Measurements from ENCODE around the gene CDK5R1. TPM values are rescaled to one million over a fixed set of nuclear protein-coding genes. Genes with fewer than 3 reads are reported as not detected.

The CDK5R1 gene
- total and polyA plus RNA-seq, 2 donors (not counting 3 experiments of a cell fraction or from before 2014, with no cell fraction given), result 1.6 to 3.9 TPM

GRCh38 chr17:32461853-32462617 is 24.8 kb upstream of the CDK5R1 start:
- ChIA-PET CTCF (interaction anchor here (0.7 to 3.8 kb wide), 24 partner anchors 8 to 1289 kb away, joined by 3 to 42 read pairs (median 4); partner anchors contain the start of genes CDK5R1 and PSMD11), POLR2A (no interaction called here)
- TF ChIP-seq MYC (IDR thresholded peaks at IDR 0.05; ENCODE audit: low read depth, low read length) (no peak), FOS (IDR thresholded peaks at IDR 0.05; ENCODE audit: borderline replicate concordance, insufficient read depth, low read length) (peak; percentile 2), POLR2AphosphoS5 (IDR thresholded peaks at IDR 0.05; ENCODE audit: insufficient read depth, low read depth, low read length) (no peak), CTCF (IDR thresholded peaks at IDR 0.05; ENCODE audit: extremely low read depth in 1 of 2, insufficient read depth in 1 of 2, low read depth in 1 of 2, low read length in 2 of 2) (peak; percentile 59 to 67), MAX (IDR thresholded peaks at IDR 0.05; ENCODE audit: insufficient read depth, insufficient read length) (no peak), GATA2 (IDR thresholded peaks at IDR 0.05; ENCODE audit: insufficient read depth, insufficient read length, low read depth, low read length) (no peak), POLR2A (IDR thresholded peaks at IDR 0.05; ENCODE audit: low read depth, low read length) (no peak), JUN (IDR thresholded peaks at IDR 0.05; ENCODE audit: borderline replicate concordance, insufficient read depth, insufficient read length, low read depth) (no peak), EZH2 (IDR thresholded peaks at IDR 0.05; ENCODE audit: borderline replicate concordance, low read depth, low read length, severe bottlenecking) (no peak)
- H3K9me3 ChIP-seq (replicated peaks; ENCODE audit: control insufficient read depth, insufficient read depth, low read length), result no peaks in the 10 kb centered on the region
- DNase-seq (ENCODE audit: low read depth, low spot score), result peak; percentile 69
- H3K27me3 ChIP-seq (ENCODE audit: control insufficient read depth in 2 of 2, insufficient read depth in 2 of 2, low read length in 2 of 2), result no peaks in the 10 kb centered on the region
- intact Hi-C loops (cut with micrococcal nuclease), result loop anchor here (1.0 kb wide), 1 partner anchor 293 kb away; no protein-coding TSS in a partner anchor
- H3K36me3 ChIP-seq (ENCODE audit: control insufficient read depth in 2 of 2, extremely low read depth in 1 of 2, insufficient read depth in 2 of 2, low read length in 2 of 2), result peaks cover 16 to 22% of the 10 kb centered on the region in 2 experiments
- H4K20me1 ChIP-seq (replicated peaks; ENCODE audit: control insufficient read depth, extremely low read depth, insufficient read depth, low read length), result peaks cover 11% of the 10 kb centered on the region
- dilution Hi-C loops (cut with MboI; ENCODE audit: extremely low pct_ligation_motif_present, low sequenced_read_pairs), result no loop called here
- H3K27ac ChIP-seq (ENCODE audit: insufficient read depth, low read depth, low read length), result no peak overlapping the region
- no peak overlapping the region for H3K4me3 ChIP-seq (replicated peaks in 1 of 3; ENCODE audit: insufficient read depth in 1 of 3, low read depth in 1 of 3, low read length in 3 of 3)
- no peak overlapping the region for H2AFZ ChIP-seq (ENCODE audit: low read depth, low read length)
- H3K9ac ChIP-seq (replicated peaks; ENCODE audit: extremely low read depth, insufficient read depth, low read length), result no peak overlapping the region
- peaks cover 52% of the 10 kb centered on the region for H3K79me2 ChIP-seq (ENCODE audit: control insufficient read depth, insufficient read depth, low read length)
- BruUV-seq (replicated peaks), result no TSS peak
- H3K4me1 ChIP-seq (ENCODE audit: control insufficient read depth, extremely low read depth, insufficient read depth, low read length), result no peaks in the 10 kb centered on the region
- H3K4me2 ChIP-seq (ENCODE audit: insufficient read depth, low read length), result no peak overlapping the region
- peak; percentile 53 for FAIRE-seq
- H3K9me1 ChIP-seq (replicated peaks; ENCODE audit: control insufficient read depth, extremely low read depth, insufficient read depth, low read length), result no peaks in the 10 kb centered on the region

All from endothelial cell of umbilical vein (primary cell).